GM12801 (cell line): ENCODE measurements around the gene RXRA.

Experiments used
- TF ChIP-seq, protein P1 (sequence below): IDR thresholded peaks from one replicate; pipeline ENCODE4 v1.5.1; 2011; ENCODE audit warnings: control low read depth; ENCODE audit not compliant: insufficient read length; ENCODE audit errors: extremely low read depth

Gene RXRA

DNA sequence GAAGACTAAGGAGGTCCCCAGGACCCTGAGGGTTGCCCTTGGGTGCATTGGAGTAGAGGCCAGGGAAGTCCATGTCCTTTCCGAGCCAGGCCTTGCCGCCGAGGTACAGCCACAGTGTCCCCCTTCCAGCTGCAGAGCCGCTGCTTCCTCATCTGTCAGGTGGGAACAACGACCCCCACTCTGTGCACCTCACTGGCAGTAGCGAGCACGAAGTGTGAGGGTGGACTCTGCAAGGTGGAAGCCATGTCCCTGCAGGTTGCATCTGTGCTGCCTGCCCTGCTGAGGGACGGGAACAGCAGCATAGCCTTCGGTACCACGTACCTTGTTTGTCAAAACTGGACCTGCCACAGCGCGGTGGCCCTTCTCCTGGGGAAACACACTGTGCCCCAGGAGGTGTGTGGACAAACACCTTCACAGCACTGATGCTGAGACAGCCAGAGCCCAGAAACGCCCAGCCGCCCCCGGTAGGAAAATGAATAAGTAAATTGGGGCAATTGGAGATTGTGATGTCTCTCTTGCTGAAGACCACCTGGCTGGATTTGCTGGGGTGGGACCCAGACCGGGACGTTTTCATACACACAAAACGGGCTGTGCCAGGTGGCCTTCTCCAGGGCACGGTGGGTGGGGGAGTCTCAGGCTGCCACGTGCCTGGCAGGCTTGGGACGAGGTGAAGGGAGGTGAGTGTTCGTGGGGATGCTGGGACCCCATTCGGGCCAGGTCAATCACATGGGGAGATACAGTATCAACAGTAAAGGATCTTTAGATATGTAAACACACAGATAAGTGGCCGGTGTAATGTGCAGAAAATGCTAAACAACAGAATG is 157.3 kb downstream of the RXRA start:
- TF ChIP-seq, protein P1, sequence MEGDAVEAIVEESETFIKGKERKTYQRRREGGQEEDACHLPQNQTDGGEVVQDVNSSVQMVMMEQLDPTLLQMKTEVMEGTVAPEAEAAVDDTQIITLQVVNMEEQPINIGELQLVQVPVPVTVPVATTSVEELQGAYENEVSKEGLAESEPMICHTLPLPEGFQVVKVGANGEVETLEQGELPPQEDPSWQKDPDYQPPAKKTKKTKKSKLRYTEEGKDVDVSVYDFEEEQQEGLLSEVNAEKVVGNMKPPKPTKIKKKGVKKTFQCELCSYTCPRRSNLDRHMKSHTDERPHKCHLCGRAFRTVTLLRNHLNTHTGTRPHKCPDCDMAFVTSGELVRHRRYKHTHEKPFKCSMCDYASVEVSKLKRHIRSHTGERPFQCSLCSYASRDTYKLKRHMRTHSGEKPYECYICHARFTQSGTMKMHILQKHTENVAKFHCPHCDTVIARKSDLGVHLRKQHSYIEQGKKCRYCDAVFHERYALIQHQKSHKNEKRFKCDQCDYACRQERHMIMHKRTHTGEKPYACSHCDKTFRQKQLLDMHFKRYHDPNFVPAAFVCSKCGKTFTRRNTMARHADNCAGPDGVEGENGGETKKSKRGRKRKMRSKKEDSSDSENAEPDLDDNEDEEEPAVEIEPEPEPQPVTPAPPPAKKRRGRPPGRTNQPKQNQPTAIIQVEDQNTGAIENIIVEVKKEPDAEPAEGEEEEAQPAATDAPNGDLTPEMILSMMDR = no peak

GRCh38 chr9:134484479-134484878 is 158.2 kb downstream of the RXRA start:
- TF ChIP-seq, protein P1 = no peak

DNA sequence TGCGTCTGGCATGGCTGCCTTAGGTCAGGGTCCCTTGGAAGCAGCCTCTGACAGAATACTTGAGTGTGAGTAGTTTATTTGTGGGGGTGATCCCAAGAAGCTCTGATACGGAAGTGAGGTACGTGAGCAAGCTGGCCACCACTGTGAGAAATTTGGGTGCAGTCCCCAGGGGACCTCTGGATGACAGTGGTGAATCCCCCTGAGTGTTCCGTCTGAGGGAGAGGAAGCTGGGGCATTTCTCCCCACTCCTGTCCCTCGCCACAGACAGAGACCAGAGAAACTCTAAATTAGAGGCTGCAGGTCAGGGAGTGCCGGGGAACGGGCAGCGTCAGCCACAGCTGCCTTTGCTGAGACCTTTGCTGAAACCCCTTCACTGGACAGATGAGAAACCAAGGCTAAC is 159.4 kb downstream of the RXRA start:
- TF ChIP-seq, protein P1 = no peak

GRCh38 chr9:134486143-134486591 is 159.9 kb downstream of the RXRA start:
- TF ChIP-seq, protein P1 = no peak

DNA sequence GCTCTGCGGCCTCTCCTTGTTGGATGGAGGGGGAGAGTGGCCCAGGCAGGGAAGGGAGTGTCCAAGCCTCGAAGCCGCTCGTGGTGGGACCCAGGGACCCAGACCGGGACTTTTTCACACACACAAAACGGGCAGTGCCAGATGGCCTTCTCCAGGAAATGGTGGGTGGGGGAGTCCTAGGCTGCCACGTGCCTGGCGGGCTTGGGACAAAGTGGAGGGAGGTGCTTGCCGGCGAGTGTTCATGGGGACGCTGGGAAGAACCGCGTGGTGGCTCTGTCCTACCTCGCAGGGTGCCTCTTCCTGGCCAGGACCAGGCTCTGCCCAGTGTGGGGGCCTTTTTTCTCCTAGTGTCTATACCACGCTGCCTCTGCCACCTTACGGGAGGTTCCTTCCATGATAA is 160.3 kb downstream of the RXRA start:
- TF ChIP-seq, protein P1 = no peak
